ENCODE results near the gene TAB2. TPM values are rescaled to one million over a fixed set of nuclear protein-coding genes. Genes with fewer than 3 reads are reported as not detected.
A peak's percentile ranks its signal among the peaks of the same experiment; 100 is the strongest.

Gene TAB2
- polyA plus RNA-seq, 1 experiment, result 23.9 TPM

DNA sequence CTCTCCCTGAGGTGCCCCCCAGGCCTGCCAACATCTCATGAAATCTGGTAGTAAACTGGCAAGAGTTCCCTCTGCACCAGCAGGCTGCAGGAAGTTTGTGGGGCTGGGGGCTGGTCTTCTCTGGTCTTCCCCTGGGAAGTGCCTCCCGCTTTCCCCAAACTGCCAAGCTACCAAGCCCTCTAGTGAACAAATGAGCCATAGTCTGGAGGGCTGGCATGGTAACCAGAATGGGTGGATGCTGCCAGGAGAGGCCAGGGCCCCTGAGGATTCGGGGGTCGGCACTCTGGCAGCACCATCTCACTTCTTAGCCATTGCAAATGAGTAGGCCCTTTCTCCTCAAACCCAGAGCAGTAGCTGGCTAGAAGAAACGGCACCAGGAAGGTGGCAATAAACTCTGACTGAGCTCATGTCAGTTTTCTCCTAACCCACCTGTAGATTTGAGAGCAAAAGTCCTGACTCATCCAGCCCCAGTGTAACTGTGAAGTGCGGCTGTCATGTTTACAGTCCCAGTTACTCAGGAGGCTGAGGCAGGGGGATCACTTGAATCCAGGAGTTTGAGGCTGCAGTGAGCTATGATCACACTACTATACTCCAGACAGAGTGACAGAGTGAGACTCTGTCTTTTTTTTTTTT is 131.4 kb downstream of the TAB2 start:
- CTCF ChIA-PET, result interaction anchor here (1.3 to 1.7 kb wide), 2 partner anchors 9 to 17 kb away, joined by 3 to 5 read pairs; no protein-coding TSS in a partner anchor
- no peaks in the 10 kb centered on the region for H3K36me3 ChIP-seq (ENCODE audit: control insufficient read depth, insufficient read depth, low read length)
- POLR2A ChIA-PET, result no interaction called here
- H3K4me3 ChIP-seq (ENCODE audit: low read depth, low read length), result no peak overlapping the region
- no peaks in the 10 kb centered on the region for H3K27me3 ChIP-seq (ENCODE audit: control insufficient read depth, insufficient read depth, low read length)
- no peak for TF ChIP-seq CTCF (IDR thresholded peaks at IDR 0.05; ENCODE audit: insufficient read depth, low read depth, low read length)
- no peak for DNase-seq (ENCODE audit: low read depth)

- H3K36me3 ChIP-seq (ENCODE audit: control insufficient read depth, insufficient read depth, low read length), result no peaks in the 10 kb centered on the region
- H3K27me3 ChIP-seq (ENCODE audit: control insufficient read depth, insufficient read depth, low read length), result no peaks in the 10 kb centered on the region
- TF ChIP-seq CTCF (IDR thresholded peaks at IDR 0.05; ENCODE audit: insufficient read depth, low read depth, low read length), result no peak
- DNase-seq (ENCODE audit: low read depth), result no peak
- ChIA-PET POLR2A (no interaction called here), CTCF (interaction anchor here (0.8 to 1.7 kb wide), 4 partner anchors 8 to 19 kb away, joined by 3 read pairs; no protein-coding TSS in a partner anchor)
- H3K4me3 ChIP-seq (ENCODE audit: low read depth, low read length), result no peak overlapping the region; the same call in 1 of the 2 replicates
Observed at GRCh38 chr6:149449831-149450678, 132.5 kb downstream of the TAB2 start.

GRCh38 chr6:149450679-149451375 is 133.3 kb downstream of the TAB2 start:
- no peak for TF ChIP-seq CTCF (IDR thresholded peaks at IDR 0.05; ENCODE audit: insufficient read depth, low read depth, low read length)
- ChIA-PET POLR2A (no interaction called here), CTCF (interaction anchor here (0.8 to 1.2 kb wide), 3 partner anchors 9 to 19 kb away, joined by 3 read pairs; no protein-coding TSS in a partner anchor)
- DNase-seq (ENCODE audit: low read depth), result no peak
- Histone ChIP-seq H3K36me3 (ENCODE audit: control insufficient read depth, insufficient read depth, low read length) (no peaks in the 10 kb centered on the region), H3K4me3 (ENCODE audit: low read depth, low read length) (peak overlapping the region; percentile 13), H3K27me3 (ENCODE audit: control insufficient read depth, insufficient read depth, low read length) (no peaks in the 10 kb centered on the region)

DNA sequence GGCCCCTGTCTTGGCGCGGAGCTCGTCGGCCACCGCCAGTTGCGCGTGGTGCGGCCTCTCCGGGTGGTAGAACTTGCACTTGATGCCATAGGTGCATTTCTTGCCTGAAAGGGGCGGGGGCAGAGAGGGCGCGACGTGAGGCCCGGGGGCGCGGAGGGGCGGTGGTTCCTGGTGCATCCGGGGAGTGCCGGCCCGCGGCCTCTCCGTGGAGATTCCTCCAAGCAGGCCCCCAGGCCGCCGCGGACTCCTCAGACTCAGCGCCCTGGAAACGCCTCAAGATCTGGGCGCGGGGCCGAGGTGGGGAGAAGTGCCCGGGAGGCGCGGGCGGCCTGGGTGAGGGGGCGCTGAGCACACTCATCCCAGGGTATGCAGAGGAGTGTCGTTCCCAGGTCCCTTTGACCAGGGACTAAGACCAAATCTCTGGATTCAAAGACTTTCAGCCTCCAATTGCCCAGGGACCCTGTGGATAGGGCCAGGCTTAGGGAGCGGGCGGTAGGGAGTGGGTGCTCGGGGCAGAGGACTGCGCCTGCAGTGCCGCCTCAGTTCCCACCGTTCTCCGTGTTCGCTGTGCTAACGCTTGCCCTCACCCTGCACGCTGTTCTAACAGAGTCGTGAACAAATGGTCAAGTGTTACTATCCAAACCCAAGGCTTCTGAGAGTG is 134.0 kb downstream of the TAB2 start:
- DNase-seq (ENCODE audit: low read depth), result no peak
- ChIA-PET CTCF (interaction anchor here (0.8 to 1.2 kb wide), 2 partner anchors 10 to 20 kb away, joined by 3 read pairs; no protein-coding TSS in a partner anchor), POLR2A (no interaction called here)
- Histone ChIP-seq H3K4me3 (ENCODE audit: low read depth, low read length) (no peak overlapping the region; the same call in 1 of the 2 replicates), H3K27me3 (ENCODE audit: control insufficient read depth, insufficient read depth, low read length) (no peaks in the 10 kb centered on the region), H3K36me3 (ENCODE audit: control insufficient read depth, insufficient read depth, low read length) (no peaks in the 10 kb centered on the region)
- TF ChIP-seq CTCF (IDR thresholded peaks at IDR 0.05; ENCODE audit: insufficient read depth, low read depth, low read length), result no peak
